Skeletal muscle satellite cell (primary cell): Measurements from ENCODE around the gene APLNR.

Source experiments
- H3K27me3 ChIP-seq: 2 replicates; pipeline ENCODE4 v1.7.0; 2013; ENCODE audit warnings: low read length; ENCODE audit not compliant: control insufficient read depth, insufficient read depth
- H3K36me3 ChIP-seq: 2 replicates; pipeline ENCODE4 v1.7.0; 2013; ENCODE audit warnings: mild to moderate bottlenecking, control low read depth, low read length; ENCODE audit not compliant: insufficient read depth
- H3K4me1 ChIP-seq: 2 replicates; pipeline ENCODE4 v1.7.0; 2013; ENCODE audit warnings: low read length; ENCODE audit not compliant: control insufficient read depth, insufficient read depth
- H3K4me2 ChIP-seq: 2 replicates; pipeline ENCODE4 v1.7.0; 2013; ENCODE audit warnings: mild to moderate bottlenecking, low read length
- H3K4me3 ChIP-seq: 2 replicates; pipeline ENCODE4 v1.7.0; 2013; ENCODE audit warnings: low read length
- H3K9ac ChIP-seq: 2 replicates; pipeline ENCODE4 v1.7.0; 2013; ENCODE audit warnings: mild to moderate bottlenecking, low read depth, low read length, moderate library complexity
- H3K9me3 ChIP-seq: replicated peaks from 2 replicates; pipeline ENCODE4 v1.7.0; 2013; ENCODE audit warnings: mild to moderate bottlenecking, control low read depth, low read length

Gene APLNR

DNA sequence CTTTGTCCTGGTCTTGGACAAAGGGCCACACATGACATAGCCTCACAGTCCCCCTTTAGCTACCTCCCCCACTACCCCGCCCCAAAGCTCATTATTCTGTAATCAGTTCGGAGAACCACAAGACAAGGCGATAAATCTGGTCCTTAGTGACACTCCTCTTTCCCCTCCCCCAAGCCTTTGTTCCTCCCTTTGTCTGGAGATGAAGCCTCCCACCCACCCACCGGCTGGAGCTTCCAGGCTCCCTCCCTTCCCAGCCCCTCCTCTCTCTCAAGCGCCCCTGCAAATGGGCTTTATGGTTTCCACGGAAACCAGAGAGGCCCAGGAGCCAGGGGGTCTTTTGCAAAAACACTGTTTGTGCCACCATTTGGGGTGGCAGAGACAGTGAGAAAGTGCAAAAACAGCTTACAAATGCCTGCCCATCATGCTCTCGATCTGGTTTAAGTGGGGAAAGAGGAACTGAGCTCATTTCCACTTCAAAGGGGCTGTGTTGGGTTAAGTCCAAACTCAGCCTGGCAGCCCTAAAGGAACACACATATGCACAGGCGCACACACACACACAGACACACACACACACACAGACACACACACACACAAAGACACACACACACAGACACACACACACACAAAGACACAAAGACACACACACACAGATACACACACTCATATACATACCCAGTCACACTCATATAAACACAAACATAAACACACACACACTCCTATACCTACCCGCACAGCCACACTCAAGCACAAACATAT, 23.5 kb downstream of the APLNR start:
- H3K4me3 ChIP-seq, result no peak overlapping the region
- no peak overlapping the region for H3K9ac ChIP-seq
- H3K4me2 ChIP-seq, result no peak overlapping the region
- H3K36me3 ChIP-seq, result no peaks in the 10 kb centered on the region
- H3K9me3 ChIP-seq, result no peaks in the 10 kb centered on the region
- peaks cover 26% of the 10 kb centered on the region for H3K4me1 ChIP-seq
- no peaks in the 10 kb centered on the region for H3K27me3 ChIP-seq

DNA sequence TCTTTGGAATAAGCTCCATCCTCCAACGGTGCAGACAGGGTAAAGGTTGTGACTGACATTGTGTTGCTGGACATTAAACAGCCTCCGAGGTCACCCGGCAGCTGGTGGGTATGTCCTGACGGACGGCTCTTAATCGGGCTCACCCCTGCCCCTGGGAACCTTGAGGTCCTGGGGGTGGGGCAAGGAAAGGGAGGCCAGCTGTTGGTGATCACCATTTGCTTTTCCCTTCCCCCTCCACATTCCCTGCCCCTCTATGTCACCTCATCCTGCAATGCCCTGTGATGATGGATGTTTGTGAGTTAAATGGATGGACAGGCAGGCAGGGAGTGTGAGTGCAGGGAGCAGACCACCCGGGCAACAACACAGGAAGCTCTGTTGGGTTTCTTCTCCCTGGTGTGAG, 26.3 kb downstream of the APLNR start:
- no peaks in the 10 kb centered on the region for H3K36me3 ChIP-seq
- no peak overlapping the region for H3K4me2 ChIP-seq
- peaks cover 3% of the 10 kb centered on the region for H3K27me3 ChIP-seq
- no peaks in the 10 kb centered on the region for H3K9me3 ChIP-seq
- H3K9ac ChIP-seq, result no peak overlapping the region
- H3K4me3 ChIP-seq, result no peak overlapping the region
- peaks cover 21% of the 10 kb centered on the region for H3K4me1 ChIP-seq

DNA sequence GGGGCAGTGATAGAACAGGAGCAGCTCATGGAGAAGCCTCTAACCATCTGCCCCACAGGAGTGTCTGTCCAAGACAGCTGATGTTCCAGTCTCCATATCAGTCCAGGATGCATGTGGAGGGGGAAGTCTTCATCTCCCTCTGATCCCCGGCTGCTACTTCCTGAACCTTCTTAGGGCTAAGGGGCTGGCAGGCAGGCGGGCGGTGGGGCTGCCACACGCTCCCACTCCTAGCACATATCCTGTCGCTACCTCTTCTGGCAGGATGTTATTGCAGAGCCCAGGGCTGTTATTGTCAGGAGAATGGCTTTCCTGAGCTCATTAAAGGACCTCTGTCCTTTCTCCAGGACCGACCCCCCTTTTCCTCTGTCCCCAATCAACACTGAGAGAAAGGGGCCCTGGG, 29.9 kb downstream of the APLNR start:
- Histone ChIP-seq H3K4me1 (no peaks in the 10 kb centered on the region), H3K4me2 (no peak overlapping the region), H3K4me3 (no peak overlapping the region), H3K27me3 (peaks cover 33% of the 10 kb centered on the region), H3K9ac (no peak overlapping the region), H3K36me3 (no peaks in the 10 kb centered on the region), H3K9me3 (no peaks in the 10 kb centered on the region)

DNA sequence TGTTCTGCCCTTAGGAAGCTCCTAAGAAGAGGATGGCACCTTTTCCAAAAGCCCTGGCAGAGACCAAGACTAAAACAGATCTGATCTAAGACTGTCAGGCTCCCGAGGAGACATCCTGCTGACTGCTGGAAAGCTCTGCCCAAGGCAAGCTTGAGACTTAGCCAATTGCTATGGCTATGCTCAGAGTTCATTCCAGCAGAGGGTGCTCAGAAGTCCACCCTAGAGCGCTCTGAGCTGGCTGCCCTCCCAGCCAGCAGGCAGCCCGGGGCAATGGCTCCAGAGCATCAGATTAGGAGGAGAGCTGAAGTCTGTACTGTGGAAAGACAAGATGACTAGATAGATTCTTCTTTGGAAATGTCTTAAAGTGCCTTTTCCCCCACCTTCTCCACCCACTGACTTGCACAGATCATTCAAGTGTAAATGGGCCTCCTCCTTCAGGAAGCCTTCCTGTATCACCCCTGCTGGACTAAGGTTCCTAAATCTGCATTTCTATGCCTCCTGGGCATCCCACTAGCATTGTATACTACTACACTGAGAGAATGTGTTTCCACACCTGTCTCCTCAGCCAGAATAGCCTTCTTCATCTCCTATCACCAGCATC, 31.9 kb downstream of the APLNR start:
- no peak overlapping the region for H3K4me3 ChIP-seq
- no peak overlapping the region for H3K9ac ChIP-seq
- no peaks in the 10 kb centered on the region for H3K9me3 ChIP-seq
- H3K4me2 ChIP-seq, result no peak overlapping the region
- no peaks in the 10 kb centered on the region for H3K4me1 ChIP-seq
- no peaks in the 10 kb centered on the region for H3K36me3 ChIP-seq
- peaks cover 53% of the 10 kb centered on the region for H3K27me3 ChIP-seq

DNA sequence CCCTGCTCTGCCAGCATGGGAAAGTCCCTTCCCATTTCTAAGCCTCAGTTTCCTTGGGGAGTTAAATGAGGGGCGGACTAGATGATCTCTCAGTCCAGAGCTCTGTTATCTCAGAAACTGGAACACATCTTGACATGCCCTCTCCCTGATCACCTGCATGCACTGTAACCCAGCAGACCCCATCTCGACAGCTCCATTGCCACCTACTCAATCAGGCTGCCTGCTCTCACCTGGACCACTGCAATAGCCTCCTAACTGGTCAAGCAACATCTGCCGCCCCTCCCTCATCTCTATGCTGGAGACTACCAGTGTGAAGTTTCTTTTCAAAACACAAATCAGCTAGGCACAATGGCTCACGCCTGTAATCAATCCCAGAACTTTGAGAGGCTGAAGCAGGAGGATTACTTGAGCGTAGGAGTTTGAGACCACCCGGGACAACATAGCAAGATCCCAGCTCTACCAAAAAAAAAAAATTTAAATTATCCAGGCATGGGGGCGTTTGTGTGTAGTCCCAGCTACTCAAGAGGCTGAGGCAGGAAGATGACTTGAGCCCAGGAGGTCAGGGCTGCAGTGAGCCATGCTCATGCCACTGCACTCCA, 33.1 kb downstream of the APLNR start:
- no peaks in the 10 kb centered on the region for H3K4me1 ChIP-seq
- no peaks in the 10 kb centered on the region for H3K9me3 ChIP-seq
- H3K4me2 ChIP-seq, result no peak overlapping the region
- no peak overlapping the region for H3K4me3 ChIP-seq
- H3K27me3 ChIP-seq, result peaks cover 54% of the 10 kb centered on the region
- no peaks in the 10 kb centered on the region for H3K36me3 ChIP-seq
- H3K9ac ChIP-seq, result no peak overlapping the region

DNA sequence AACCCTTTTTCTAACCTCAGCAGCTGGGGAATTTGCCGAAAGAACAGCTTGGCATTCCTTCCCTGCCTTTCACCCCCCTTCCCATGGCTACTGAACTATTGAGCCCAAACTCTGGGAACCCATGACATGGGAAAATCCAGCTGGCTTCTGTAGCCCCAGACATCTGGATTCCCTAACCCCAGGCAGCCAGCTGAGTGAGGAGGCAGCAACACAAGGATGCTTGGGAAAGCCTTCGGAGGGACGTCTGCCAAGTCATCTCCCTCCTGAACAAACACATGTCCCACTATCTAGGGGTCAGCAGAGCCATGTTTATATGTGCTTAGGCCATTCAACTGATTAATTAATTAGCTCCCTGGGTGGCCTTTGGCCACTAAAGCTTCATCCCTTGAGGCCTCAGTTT, 33.7 kb downstream of the APLNR start:
- Histone ChIP-seq H3K27me3 (peaks cover 54% of the 10 kb centered on the region), H3K4me1 (no peaks in the 10 kb centered on the region), H3K4me3 (no peak overlapping the region), H3K9ac (no peak overlapping the region), H3K9me3 (no peaks in the 10 kb centered on the region), H3K36me3 (no peaks in the 10 kb centered on the region), H3K4me2 (no peak overlapping the region)

DNA sequence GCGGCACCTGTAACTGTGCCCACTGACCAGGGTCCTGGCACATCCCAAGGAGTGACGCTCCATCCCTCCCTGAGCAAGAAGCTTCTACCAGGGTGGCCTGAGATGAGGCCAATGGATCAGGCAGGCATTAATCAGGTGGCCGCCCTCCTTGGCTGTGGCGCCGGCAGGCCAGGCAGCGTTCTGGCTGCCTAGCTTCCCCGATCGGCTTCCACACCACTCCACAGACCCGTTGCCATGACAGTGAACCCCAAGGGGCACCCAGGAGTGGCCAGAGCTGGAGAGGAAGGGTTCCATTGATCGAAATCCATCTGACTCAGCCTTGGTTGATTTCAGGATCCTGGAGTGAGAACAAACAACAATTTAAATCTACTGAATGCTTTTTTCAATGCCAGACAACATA, 34.8 kb downstream of the APLNR start:
- H3K4me3 ChIP-seq, result no peak overlapping the region
- no peaks in the 10 kb centered on the region for H3K36me3 ChIP-seq
- H3K9ac ChIP-seq, result no peak overlapping the region
- H3K4me2 ChIP-seq, result no peak overlapping the region
- no peaks in the 10 kb centered on the region for H3K9me3 ChIP-seq
- no peaks in the 10 kb centered on the region for H3K4me1 ChIP-seq
- H3K27me3 ChIP-seq, result peaks cover 61% of the 10 kb centered on the region

DNA sequence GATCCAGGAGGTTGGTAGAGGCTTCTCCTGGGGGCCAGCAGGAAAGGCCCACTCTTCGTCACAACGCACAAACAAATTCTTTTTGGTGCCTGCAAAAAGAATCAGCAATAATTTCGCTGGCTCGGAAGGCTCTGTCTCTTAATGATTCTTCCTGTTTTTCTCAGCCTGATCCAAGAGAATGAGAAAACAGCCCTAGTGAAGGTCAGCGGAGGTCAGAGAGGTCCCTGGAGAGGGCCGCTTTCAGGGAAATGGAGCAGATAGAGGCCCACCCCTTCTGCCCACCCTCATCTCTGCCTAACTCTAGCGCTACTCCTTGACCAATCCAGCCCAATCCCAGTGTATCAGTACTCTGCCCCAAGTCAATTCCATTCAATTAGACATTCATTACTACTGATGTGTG, 36.1 kb downstream of the APLNR start:
- H3K4me2 ChIP-seq, result no peak overlapping the region
- no peak overlapping the region for H3K9ac ChIP-seq
- H3K27me3 ChIP-seq, result peaks cover 58% of the 10 kb centered on the region

DNA sequence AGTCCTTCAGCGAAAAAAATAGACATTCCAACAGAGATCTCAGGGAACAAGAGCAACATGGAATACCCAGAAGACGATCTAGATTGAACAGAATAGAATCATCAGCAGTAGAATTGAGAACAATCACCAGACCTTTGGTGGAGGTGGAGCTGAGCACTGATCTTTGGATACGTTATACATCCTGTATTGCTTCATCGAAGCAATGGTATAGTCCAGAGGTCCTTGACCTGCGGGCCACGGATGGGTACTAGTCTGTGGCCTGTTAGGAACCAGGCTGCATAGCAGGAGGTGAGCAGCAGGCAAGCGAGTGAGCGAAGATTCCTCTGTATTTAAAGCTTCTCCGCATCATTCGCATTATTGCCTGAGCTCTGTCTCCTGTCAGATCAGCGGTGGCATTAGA, 37.7 kb downstream of the APLNR start:
- Histone ChIP-seq H3K27me3 (peaks cover 52% of the 10 kb centered on the region), H3K4me1 (no peaks in the 10 kb centered on the region), H3K4me3 (no peak overlapping the region), H3K4me2 (no peak overlapping the region), H3K9me3 (no peaks in the 10 kb centered on the region), H3K9ac (no peak overlapping the region), H3K36me3 (no peaks in the 10 kb centered on the region)

More for the DNA sequence above, 36.1 kb downstream of the APLNR start:
- Histone ChIP-seq H3K9me3 (no peaks in the 10 kb centered on the region), H3K36me3 (no peaks in the 10 kb centered on the region), H3K4me3 (no peak overlapping the region), H3K4me1 (no peaks in the 10 kb centered on the region)

DNA sequence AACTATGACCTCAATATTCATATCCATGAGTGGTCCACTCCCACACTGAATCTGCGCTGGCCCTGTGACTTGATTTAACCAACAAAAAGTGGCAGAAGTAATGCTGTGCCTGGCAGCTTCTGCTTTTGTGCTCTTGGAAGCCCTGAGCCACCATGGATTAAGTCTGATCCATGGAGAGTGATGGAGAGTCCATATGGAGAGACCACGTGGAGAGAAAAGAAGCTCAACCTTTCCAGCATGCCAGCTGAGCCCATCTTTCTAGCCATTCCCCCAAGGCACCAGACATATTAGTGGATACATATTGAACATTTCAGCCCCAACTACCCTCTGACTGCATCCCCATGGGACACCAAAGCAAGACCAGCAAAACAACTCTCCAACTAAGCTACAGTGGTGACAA, 39.3 kb downstream of the APLNR start:
- H3K36me3 ChIP-seq, result no peaks in the 10 kb centered on the region
- no peaks in the 10 kb centered on the region for H3K4me1 ChIP-seq
- H3K4me2 ChIP-seq, result no peak overlapping the region
- no peak overlapping the region for H3K4me3 ChIP-seq
- peaks cover 42% of the 10 kb centered on the region for H3K27me3 ChIP-seq
- H3K9ac ChIP-seq, result no peak overlapping the region
- H3K9me3 ChIP-seq, result no peaks in the 10 kb centered on the region

DNA sequence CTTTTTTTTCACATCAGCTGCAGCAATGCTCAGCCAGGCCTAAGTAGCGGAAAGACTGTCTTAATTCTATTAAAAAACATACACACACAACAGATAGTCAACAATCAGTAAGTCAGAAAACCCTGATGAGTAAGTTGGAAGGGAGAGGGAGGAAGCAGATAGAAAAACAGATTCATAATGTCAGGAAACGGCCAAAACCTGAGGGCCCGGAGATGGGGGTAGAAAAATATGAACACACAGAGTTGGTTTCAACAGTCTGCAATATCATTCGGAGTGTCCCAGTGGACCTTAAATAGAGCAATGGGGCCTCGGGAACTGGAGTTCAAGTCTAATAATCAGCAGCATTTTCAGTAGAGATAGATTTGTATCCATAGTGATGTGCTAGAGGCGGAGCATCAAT, 40.5 kb downstream of the APLNR start:
- Histone ChIP-seq H3K36me3 (no peaks in the 10 kb centered on the region), H3K4me3 (no peak overlapping the region), H3K27me3 (peaks cover 31% of the 10 kb centered on the region), H3K4me1 (no peaks in the 10 kb centered on the region), H3K9me3 (no peaks in the 10 kb centered on the region), H3K9ac (no peak overlapping the region), H3K4me2 (no peak overlapping the region)

DNA sequence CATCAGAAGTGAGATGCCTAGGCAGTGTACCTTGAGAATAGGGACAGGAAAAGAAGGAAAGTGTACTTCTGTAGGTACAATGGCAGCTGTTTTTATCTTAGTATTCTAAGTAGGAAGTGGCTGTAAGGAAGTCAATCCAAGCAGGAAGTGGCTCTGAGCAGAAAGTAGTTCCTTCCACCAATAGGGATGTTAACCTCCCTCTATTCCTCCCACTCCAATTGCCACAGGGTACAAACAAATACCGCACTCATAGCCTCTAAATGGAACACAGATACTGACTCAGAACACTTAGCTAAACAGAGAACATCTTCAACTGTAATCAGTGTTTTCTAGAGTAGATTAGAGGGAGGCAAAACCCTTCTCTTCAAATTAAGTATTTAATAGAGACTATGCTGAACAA, 44.7 kb downstream of the APLNR start:
- H3K4me2 ChIP-seq, result no peak overlapping the region

More for the DNA sequence above, 44.7 kb downstream of the APLNR start:
- no peak overlapping the region for H3K9ac ChIP-seq
- no peaks in the 10 kb centered on the region for H3K4me1 ChIP-seq
- H3K27me3 ChIP-seq, result peaks cover 21% of the 10 kb centered on the region
- H3K4me3 ChIP-seq, result no peak overlapping the region
- no peaks in the 10 kb centered on the region for H3K9me3 ChIP-seq
- H3K36me3 ChIP-seq, result no peaks in the 10 kb centered on the region
